ENCODE measurements around the gene C10orf105.

C10orf105 gene

DNA sequence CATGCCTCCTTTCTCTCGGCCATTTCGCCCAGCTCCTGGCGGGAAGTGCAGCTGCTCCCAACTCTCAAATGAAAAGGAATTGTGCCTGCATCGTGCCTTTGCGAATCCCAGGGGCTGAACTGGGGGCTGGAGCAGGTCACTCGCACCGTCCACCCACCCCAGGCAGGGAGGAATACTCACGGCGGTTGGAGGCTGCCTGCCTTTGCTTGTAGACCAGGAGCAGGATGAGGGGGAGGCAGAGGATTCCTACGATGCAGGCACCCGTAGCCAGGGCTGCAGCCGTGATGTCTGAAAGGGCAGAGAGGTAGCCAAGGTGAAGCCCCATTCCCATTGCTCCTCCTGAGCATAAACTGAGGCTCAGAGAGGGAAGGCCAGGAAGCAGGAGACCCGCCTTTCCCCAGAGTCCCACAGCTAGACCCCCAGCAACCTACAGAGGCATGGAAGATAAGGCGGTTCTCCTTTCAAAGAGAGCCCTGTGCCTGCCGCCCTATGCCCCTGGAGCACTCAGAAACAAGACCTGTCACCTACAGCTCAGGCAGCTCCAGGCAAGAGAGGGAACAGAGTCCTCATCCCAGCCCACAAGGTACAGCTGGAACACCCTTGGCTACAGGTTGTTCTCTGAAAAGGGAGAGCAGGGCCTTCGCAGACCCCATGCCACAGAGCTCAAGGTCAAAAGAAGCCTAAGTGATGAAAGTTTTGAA lies 35.8 kb upstream of the C10orf105 start:
- Histone ChIP-seq H3K4me3 (ENCODE audit: low read depth, low read length) (no peak overlapping the region), H4K8ac (ENCODE audit: low read depth, low read length) (no peak overlapping the region), H2AFZ (ENCODE audit: insufficient read depth, low read length, poor library complexity) (no peak overlapping the region), H3K79me2 (ENCODE audit: control insufficient read depth, insufficient read depth, low read length, poor library complexity) (no peaks in the 10 kb centered on the region), H4K12ac (ENCODE audit: low read depth, low read length) (no peak overlapping the region), H3K27ac (ENCODE audit: low read depth, low read length) (no peak overlapping the region), H2BK5ac (ENCODE audit: low read depth, low read length, poor library complexity) (no peak overlapping the region), H2AK5ac (ENCODE audit: low read length) (no peak overlapping the region), H3K4ac (ENCODE audit: low read depth, low read length) (no peak overlapping the region), H3K23ac (ENCODE audit: low read length) (no peak overlapping the region), H3K4me2 (ENCODE audit: low read length) (no peak overlapping the region), H3K14ac (ENCODE audit: low read length) (no peak overlapping the region), H3K9ac (ENCODE audit: low read length) (no peak overlapping the region), H3K27me3 (ENCODE audit: insufficient read depth, low read length) (no peaks in the 10 kb centered on the region), H2BK12ac (ENCODE audit: low read length) (no peak overlapping the region), H3K4me1 (ENCODE audit: control insufficient read depth in 1 of 2, insufficient read depth in 2 of 2, low read length in 2 of 2) (peaks cover 0 to 3% of the 10 kb centered on the region in 2 experiments), H3K18ac (ENCODE audit: low read length) (no peak overlapping the region), H4K91ac (ENCODE audit: low read depth, low read length) (no peak overlapping the region), H3K36me3 (ENCODE audit: control insufficient read depth in 1 of 2, insufficient read depth in 2 of 2, low read length in 2 of 2) (no peaks in the 10 kb centered on the region), H2BK120ac (ENCODE audit: insufficient read depth, low read length, poor library complexity) (no peak overlapping the region), H3K9me3 (ENCODE audit: insufficient read depth, low read depth, low read length) (peaks cover 2% of the 10 kb centered on the region), H3K79me1 (ENCODE audit: low read length) (peaks cover 2% of the 10 kb centered on the region)
- DNase-seq = peak; percentile 79 to 81
- WGBS (ENCODE audit: extremely low coverage, insufficient coverage, insufficient read length) = no CpG with 5 or more reads among the region's 16 CpGs

GRCh38 chr10:71754562-71754961 lies 35.0 kb upstream of the C10orf105 start:
- Histone ChIP-seq H3K9ac (ENCODE audit: low read length) (no peak overlapping the region), H2BK5ac (ENCODE audit: low read depth, low read length, poor library complexity) (no peak overlapping the region), H3K14ac (ENCODE audit: low read length) (no peak overlapping the region), H3K27ac (ENCODE audit: low read depth, low read length) (no peak overlapping the region), H3K27me3 (ENCODE audit: insufficient read depth, low read length) (no peaks in the 10 kb centered on the region), H3K4me3 (ENCODE audit: low read depth, low read length) (no peak overlapping the region), H2BK120ac (ENCODE audit: insufficient read depth, low read length, poor library complexity) (no peak overlapping the region), H4K8ac (ENCODE audit: low read depth, low read length) (no peak overlapping the region), H3K18ac (ENCODE audit: low read length) (no peak overlapping the region), H3K23ac (ENCODE audit: low read length) (no peak overlapping the region), H2AFZ (ENCODE audit: insufficient read depth, low read length, poor library complexity) (no peak overlapping the region), H3K79me1 (ENCODE audit: low read length) (peaks cover 2% of the 10 kb centered on the region), H3K4me2 (ENCODE audit: low read length) (no peak overlapping the region), H3K4ac (ENCODE audit: low read depth, low read length) (no peak overlapping the region), H4K91ac (ENCODE audit: low read depth, low read length) (no peak overlapping the region), H4K12ac (ENCODE audit: low read depth, low read length) (no peak overlapping the region), H2BK12ac (ENCODE audit: low read length) (no peak overlapping the region), H3K36me3 (ENCODE audit: control insufficient read depth in 1 of 2, insufficient read depth in 2 of 2, low read length in 2 of 2) (no peaks in the 10 kb centered on the region), H3K9me3 (ENCODE audit: insufficient read depth, low read depth, low read length) (peaks cover 2% of the 10 kb centered on the region), H2AK5ac (ENCODE audit: low read length) (no peak overlapping the region), H3K79me2 (ENCODE audit: control insufficient read depth, insufficient read depth, low read length, poor library complexity) (no peaks in the 10 kb centered on the region), H3K4me1 (ENCODE audit: control insufficient read depth in 1 of 2, insufficient read depth in 2 of 2, low read length in 2 of 2) (peaks cover 0 to 3% of the 10 kb centered on the region in 2 experiments)
- DNase-seq = no peak
- whole genome bisulfite sequencing (ENCODE audit: extremely low coverage, insufficient coverage, insufficient read length) = no CpG with 5 or more reads among the region's 3 CpGs

DNA sequence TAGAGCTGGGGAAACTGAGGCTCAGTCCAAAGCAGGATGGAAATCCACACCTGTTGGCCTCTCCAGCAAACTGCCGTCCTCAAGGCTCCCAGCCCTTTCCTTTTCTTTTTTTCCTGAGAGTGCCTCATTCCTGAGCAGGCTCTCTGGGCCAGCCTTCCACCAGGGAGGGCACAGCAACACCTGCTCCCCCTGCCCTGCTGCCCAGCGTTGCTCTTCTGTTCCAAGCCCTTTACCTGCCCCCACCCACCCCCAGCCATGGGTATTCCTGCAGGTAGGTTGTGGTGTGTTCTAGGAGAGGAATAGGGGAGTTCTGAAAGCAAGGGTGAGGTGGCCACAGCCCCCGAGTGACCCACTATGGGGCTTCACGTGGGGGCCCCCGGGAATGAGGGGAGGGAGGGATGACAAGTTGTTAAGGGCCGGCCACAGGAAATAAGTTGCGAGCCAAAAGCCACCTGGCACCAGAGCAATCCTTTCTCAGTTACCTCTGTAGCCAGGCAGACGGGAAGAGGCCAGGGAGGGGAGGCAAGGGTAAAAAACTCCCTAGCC lies 34.5 kb upstream of the C10orf105 start:
- DNase-seq = no peak
- H3K27ac ChIP-seq (ENCODE audit: low read depth, low read length) = no peak overlapping the region
- H3K9me3 ChIP-seq (ENCODE audit: insufficient read depth, low read depth, low read length) = peaks cover 2% of the 10 kb centered on the region
- H3K4me2 ChIP-seq (ENCODE audit: low read length) = no peak overlapping the region
- H4K8ac ChIP-seq (ENCODE audit: low read depth, low read length) = no peak overlapping the region
- no peak overlapping the region for H3K9ac ChIP-seq (ENCODE audit: low read length)
- H2BK12ac ChIP-seq (ENCODE audit: low read length) = no peak overlapping the region
- H3K14ac ChIP-seq (ENCODE audit: low read length) = no peak overlapping the region
- H2BK120ac ChIP-seq (ENCODE audit: insufficient read depth, low read length, poor library complexity) = no peak overlapping the region
- no CpG with 5 or more reads among the region's 8 CpGs for WGBS (ENCODE audit: extremely low coverage, insufficient coverage, insufficient read length)
- H3K18ac ChIP-seq (ENCODE audit: low read length) = no peak overlapping the region
- no peak overlapping the region for H4K12ac ChIP-seq (ENCODE audit: low read depth, low read length)
- H3K79me2 ChIP-seq (ENCODE audit: control insufficient read depth, insufficient read depth, low read length, poor library complexity) = no peaks in the 10 kb centered on the region
- no peak overlapping the region for H2BK5ac ChIP-seq (ENCODE audit: low read depth, low read length, poor library complexity)
- H4K91ac ChIP-seq (ENCODE audit: low read depth, low read length) = no peak overlapping the region
- no peaks in the 10 kb centered on the region for H3K36me3 ChIP-seq (ENCODE audit: control insufficient read depth in 1 of 2, insufficient read depth in 2 of 2, low read length in 2 of 2)
- peaks cover 0 to 3% of the 10 kb centered on the region in 2 experiments for H3K4me1 ChIP-seq (ENCODE audit: control insufficient read depth in 1 of 2, insufficient read depth in 2 of 2, low read length in 2 of 2)
- H2AK5ac ChIP-seq (ENCODE audit: low read length) = no peak overlapping the region
- no peak overlapping the region for H3K4ac ChIP-seq (ENCODE audit: low read depth, low read length)
- no peak overlapping the region for H3K23ac ChIP-seq (ENCODE audit: low read length)
- no peak overlapping the region for H2AFZ ChIP-seq (ENCODE audit: insufficient read depth, low read length, poor library complexity)
- H3K27me3 ChIP-seq (ENCODE audit: insufficient read depth, low read length) = no peaks in the 10 kb centered on the region
- no peak overlapping the region for H3K4me3 ChIP-seq (ENCODE audit: low read depth, low read length)
- peaks cover 2% of the 10 kb centered on the region for H3K79me1 ChIP-seq (ENCODE audit: low read length)

DNA sequence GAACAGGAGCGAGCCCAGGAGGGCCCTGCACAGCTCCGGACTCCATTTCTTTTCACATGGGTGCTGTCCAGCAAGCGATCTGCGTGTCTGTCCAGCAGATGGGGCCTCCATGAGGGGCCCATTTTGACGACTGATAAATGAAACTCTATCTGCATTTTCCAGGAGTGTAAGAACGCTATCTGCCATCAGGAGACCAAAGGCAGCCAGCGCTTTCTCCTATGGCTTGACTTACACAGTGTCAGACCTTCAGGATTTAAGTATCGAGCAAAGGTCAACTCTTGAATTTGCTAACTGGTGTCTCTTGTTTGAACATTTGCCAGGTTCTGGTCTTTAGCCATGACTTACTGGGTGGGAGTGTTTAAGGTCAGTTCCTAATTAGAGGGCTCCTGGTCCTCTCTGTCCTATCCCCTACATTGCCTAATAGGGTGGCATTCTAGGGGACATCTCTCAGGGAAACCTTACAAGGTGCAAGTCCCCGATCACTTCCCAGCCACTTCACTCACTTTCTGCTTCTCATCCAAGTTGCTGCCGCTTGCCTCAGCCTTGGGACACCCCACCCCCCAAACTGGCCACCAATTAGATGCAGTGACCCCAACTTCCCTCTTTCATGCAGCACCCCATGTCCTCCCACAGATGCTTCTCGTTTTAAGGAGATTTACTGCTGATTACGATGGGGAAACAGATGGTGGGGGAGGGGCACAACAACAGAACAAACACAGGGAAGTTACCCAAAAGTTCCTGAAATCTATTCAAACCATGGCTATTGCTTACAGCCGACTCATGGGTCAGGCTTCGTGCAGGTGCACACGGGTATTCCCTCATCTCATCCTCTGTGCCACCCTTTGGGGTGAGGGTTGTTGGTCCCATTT lies 33.7 kb upstream of the C10orf105 start:
- H4K91ac ChIP-seq (ENCODE audit: low read depth, low read length) = no peak overlapping the region
- H3K27me3 ChIP-seq (ENCODE audit: insufficient read depth, low read length) = no peaks in the 10 kb centered on the region
- DNase-seq = peak in 1 of 2 donors; percentile 8
- H4K8ac ChIP-seq (ENCODE audit: low read depth, low read length) = no peak overlapping the region
- peaks cover 2% of the 10 kb centered on the region for H3K79me1 ChIP-seq (ENCODE audit: low read length)
- H3K14ac ChIP-seq (ENCODE audit: low read length) = no peak overlapping the region
- H3K4me3 ChIP-seq (ENCODE audit: low read depth, low read length) = no peak overlapping the region
- H2AFZ ChIP-seq (ENCODE audit: insufficient read depth, low read length, poor library complexity) = no peak overlapping the region
- no peak overlapping the region for H2BK120ac ChIP-seq (ENCODE audit: insufficient read depth, low read length, poor library complexity)
- H3K4me2 ChIP-seq (ENCODE audit: low read length) = no peak overlapping the region
- H3K18ac ChIP-seq (ENCODE audit: low read length) = no peak overlapping the region
- no peak overlapping the region for H2BK5ac ChIP-seq (ENCODE audit: low read depth, low read length, poor library complexity)
- H3K9me3 ChIP-seq (ENCODE audit: insufficient read depth, low read depth, low read length) = peaks cover 2% of the 10 kb centered on the region
- H3K4ac ChIP-seq (ENCODE audit: low read depth, low read length) = no peak overlapping the region
- H3K36me3 ChIP-seq (ENCODE audit: control insufficient read depth in 1 of 2, insufficient read depth in 2 of 2, low read length in 2 of 2) = no peaks in the 10 kb centered on the region
- H2BK12ac ChIP-seq (ENCODE audit: low read length) = no peak overlapping the region
- no peak overlapping the region for H2AK5ac ChIP-seq (ENCODE audit: low read length)
- H3K9ac ChIP-seq (ENCODE audit: low read length) = no peak overlapping the region
- no peaks in the 10 kb centered on the region for H3K79me2 ChIP-seq (ENCODE audit: control insufficient read depth, insufficient read depth, low read length, poor library complexity)
- peaks cover 0 to 3% of the 10 kb centered on the region in 2 experiments for H3K4me1 ChIP-seq (ENCODE audit: control insufficient read depth in 1 of 2, insufficient read depth in 2 of 2, low read length in 2 of 2)
- whole genome bisulfite sequencing (ENCODE audit: extremely low coverage, insufficient coverage, insufficient read length) = no CpG with 5 or more reads among the region's 15 CpGs
- no peak overlapping the region for H3K27ac ChIP-seq (ENCODE audit: low read depth, low read length)
- H4K12ac ChIP-seq (ENCODE audit: low read depth, low read length) = no peak overlapping the region
- H3K23ac ChIP-seq (ENCODE audit: low read length) = no peak overlapping the region
